Endothelial cell of umbilical vein (primary cell): Measurements from ENCODE around the gene PPFIBP1. TPM values are rescaled to one million over a fixed set of nuclear protein-coding genes. Genes with fewer than 3 reads are reported as not detected.

ENCODE experiments used
- BruUV-seq: library from RNA; stranded (reverse); fragments of 400-500 nt; replicated peaks from 2 replicates; lab custom pipeline; 2021; lab: Mats Ljungman, UMichigan
- CTCF ChIA-PET: fragments of 300-600, 350-600 bp; sonication (Branson Sonifier 250); formaldehyde crosslinking; loops from one replicate; lab custom pipeline; 2021; ENCODE audit warnings: antibody characterized with exemption, inconsistent platforms; lab: Charles Lee
- POLR2A ChIA-PET: fragments of 300-600, 350-600 bp; sonication (Branson Sonifier 250); formaldehyde crosslinking; loops from one replicate; lab custom pipeline; 2021; ENCODE audit warnings: antibody characterized with exemption, inconsistent platforms; lab: Charles Lee
- DNase-seq: peaks from one replicate; pipeline ENCODE4 v3.0.0-alpha.2; 2011; ENCODE audit warnings: low read depth, low spot score
- FAIRE-seq: peaks from 2 replicates; lab custom pipeline; 2011; peaks lifted over from hg19 to GRCh38; lab: Jason Lieb, UNC
- H2AFZ ChIP-seq: 2 replicates; pipeline ENCODE4 v1.6.0; 2012; ENCODE audit warnings: low read depth, low read length, control low read depth, inconsistent platforms
- H3K27ac ChIP-seq: 2 replicates; pipeline ENCODE4 v1.5.1; 2011; ENCODE audit warnings: low read depth, mild to moderate bottlenecking, control low read depth, low read length, moderate library complexity; ENCODE audit not compliant: insufficient read depth
- H3K27me3 ChIP-seq, 2 experiments: 2 replicates each; pipeline versions ENCODE4 v1.6.0 to v1.6.1; 2011; ENCODE audit warnings: low read length in 2 of 2, mixed read lengths in 1 of 2; ENCODE audit not compliant: control insufficient read depth in 2 of 2, insufficient read depth in 2 of 2
- H3K36me3 ChIP-seq, 2 experiments: 2 replicates in 1 of 2; 3 replicates in 1 of 2; pipeline ENCODE4 v1.5.1; 2011; ENCODE audit warnings: low read length in 2 of 2, mild to moderate bottlenecking in 1 of 2, moderate library complexity in 1 of 2; ENCODE audit not compliant: control insufficient read depth in 2 of 2, insufficient read depth in 2 of 2; ENCODE audit errors: extremely low read depth in 1 of 2
- H3K4me1 ChIP-seq: 3 replicates; pipeline ENCODE4 v1.5.1; 2011; ENCODE audit warnings: mild to moderate bottlenecking, low read length; ENCODE audit not compliant: control insufficient read depth, insufficient read depth; ENCODE audit errors: extremely low read depth
- H3K4me2 ChIP-seq: 2 replicates; pipeline ENCODE4 v1.6.1; 2011; ENCODE audit warnings: low read length, control low read depth, mixed read lengths; ENCODE audit not compliant: insufficient read depth
- H3K4me3 ChIP-seq, 3 experiments: fragments of 200-600 bp in 1 of 3; sonication (generic), shearing (Covaris generic) in 1 of 3; replicated peaks in 1 of 3; 2 replicates each; pipeline ENCODE4 v1.5.1; 2011 to 2016; ENCODE audit warnings: control low read depth in 3 of 3, low read length in 3 of 3, mild to moderate bottlenecking in 2 of 3, inconsistent platforms in 1 of 3, low read depth in 1 of 3, moderate library complexity in 1 of 3; ENCODE audit not compliant: insufficient read depth in 1 of 3
- H3K79me2 ChIP-seq: 2 replicates; pipeline ENCODE4 v1.6.0; 2012; ENCODE audit warnings: low read length, inconsistent platforms; ENCODE audit not compliant: control insufficient read depth, insufficient read depth
- H3K9ac ChIP-seq: replicated peaks from 2 replicates; pipeline ENCODE3; 2011; ENCODE audit warnings: low read length, control low read depth; ENCODE audit not compliant: insufficient read depth; ENCODE audit errors: extremely low read depth
- H3K9me1 ChIP-seq: replicated peaks from 3 replicates; pipeline ENCODE4 v1.6.0; 2011; ENCODE audit warnings: mild to moderate bottlenecking, low read length; ENCODE audit not compliant: control insufficient read depth, insufficient read depth; ENCODE audit errors: extremely low read depth
- H3K9me3 ChIP-seq: replicated peaks from 2 replicates; pipeline ENCODE4 v1.5.1; 2012; ENCODE audit warnings: low read length, inconsistent platforms; ENCODE audit not compliant: control insufficient read depth, insufficient read depth
- H4K20me1 ChIP-seq: replicated peaks from 2 replicates; pipeline ENCODE3; 2011; ENCODE audit warnings: mild to moderate bottlenecking, low read length; ENCODE audit not compliant: control insufficient read depth, insufficient read depth; ENCODE audit errors: extremely low read depth
- CTCF ChIP-seq, 2 donors: IDR thresholded peaks; 1 replicate in 1 of 2; 2 replicates in 1 of 2; pipeline ENCODE4 v1.5.1; 2011; ENCODE audit warnings: low read length in 2 of 2, mild to moderate bottlenecking in 2 of 2, moderate library complexity in 2 of 2, control low read depth in 1 of 2, inconsistent platforms in 1 of 2, low read depth in 1 of 2; ENCODE audit not compliant: insufficient read depth in 1 of 2; ENCODE audit errors: extremely low read depth in 1 of 2
- EZH2 ChIP-seq: IDR thresholded peaks from 2 replicates; pipeline ENCODE4 v1.6.1; 2012; ENCODE audit warnings: borderline replicate concordance, low read depth, mild to moderate bottlenecking, moderate library complexity, low read length, inconsistent platforms; ENCODE audit not compliant: severe bottlenecking
- GATA2 ChIP-seq: IDR thresholded peaks from 2 replicates; pipeline ENCODE4 v1.7.0; 2011; ENCODE audit warnings: low read depth, mild to moderate bottlenecking, moderate library complexity, mixed read lengths, low read length; ENCODE audit not compliant: insufficient read length, insufficient read depth
- MAX ChIP-seq: IDR thresholded peaks from 2 replicates; pipeline ENCODE4 v1.6.1; 2011; ENCODE audit not compliant: insufficient read depth, insufficient read length
- MYC ChIP-seq: IDR thresholded peaks from one replicate; pipeline ENCODE4 v1.6.1; 2011; ENCODE audit warnings: mild to moderate bottlenecking, low read depth, low read length
- POLR2A ChIP-seq: IDR thresholded peaks from 2 replicates; pipeline ENCODE4 v1.6.1; 2012; ENCODE audit warnings: low read depth, mild to moderate bottlenecking, control low read depth, low read length
- POLR2AphosphoS5 ChIP-seq: IDR thresholded peaks from 2 replicates; pipeline ENCODE4 v1.6.1; 2012; ENCODE audit warnings: low read depth, mild to moderate bottlenecking, control low read depth, low read length, moderate library complexity; ENCODE audit not compliant: insufficient read depth
- dilution Hi-C: fragments of 300-500 bp; cut with MboI; formaldehyde crosslinking; loops from one replicate; pipeline ENCODE4 v1.15.0; 2019; ENCODE audit warnings: low sequenced_read_pairs; ENCODE audit not compliant: extremely low pct_ligation_motif_present
- intact Hi-C: fragments of 100-400 bp; cut with micrococcal nuclease; formaldehyde crosslinking; loops from one replicate; pipeline ENCODE4 v1.10.0; 2022
- polyA plus RNA-seq, 4 experiments: library from polyadenylated mRNA; depleted of rRNA in 3 of 4; stranded (reverse) in 3 of 4; unstranded in 1 of 4; fragments of >200 nt; gene quantifications; 2 replicates each; pipeline versions ENCODE4 v1.2.1 to v1.2.3, GENCODE V29; 2011 to 2012; ENCODE audit warnings: missing spikeins in 1 of 4
- total RNA-seq: library from RNA; stranded (reverse); gene quantifications from 2 replicates; pipeline ENCODE4 v1.2.3, GENCODE V29; 2021

PPFIBP1 gene
- total and polyA plus RNA-seq, 2 donors (not counting 3 experiments of a cell fraction or from before 2014, with no cell fraction given), result 45.5 to 154 TPM

DNA sequence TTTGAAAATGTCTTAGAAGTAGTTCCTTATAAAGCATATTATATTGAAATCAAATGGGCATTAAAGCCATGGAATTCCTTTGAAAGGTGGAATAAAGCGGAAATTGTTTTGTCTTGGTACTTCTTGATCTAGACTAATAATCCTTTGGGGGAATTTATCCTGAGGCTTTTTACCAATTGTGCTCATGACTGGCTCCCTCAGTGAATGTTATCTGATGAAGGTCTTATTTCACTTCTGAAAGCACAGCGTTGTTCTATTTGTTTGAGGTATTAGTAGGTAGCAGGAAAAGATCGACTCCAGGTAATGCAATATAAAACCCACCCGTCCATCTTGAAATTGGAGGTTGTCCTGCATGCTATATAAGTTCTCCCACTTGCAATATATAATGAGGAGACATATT is 64.8 kb downstream of the PPFIBP1 start:
- peaks cover 81% of the 10 kb centered on the region for H3K79me2 ChIP-seq
- H3K27ac ChIP-seq, result no peak overlapping the region
- H3K9me3 ChIP-seq, result no peaks in the 10 kb centered on the region
- no peaks in the 10 kb centered on the region for H3K36me3 ChIP-seq
- DNase-seq, result no peak
- H3K9me1 ChIP-seq, result no peaks in the 10 kb centered on the region
- no TSS peak for BruUV-seq
- H2AFZ ChIP-seq, result no peak overlapping the region
- no peak overlapping the region for H3K9ac ChIP-seq
- CTCF ChIA-PET, result no interaction called here
- no peaks in the 10 kb centered on the region for H4K20me1 ChIP-seq
- H3K4me3 ChIP-seq, result no peak overlapping the region
- no peak for TF ChIP-seq GATA2
- TF ChIP-seq MYC, result no peak
- TF ChIP-seq MAX, result no peak
- no peak for TF ChIP-seq CTCF (IDR thresholded peaks at IDR 0.05; ENCODE audit: extremely low read depth in 1 of 2, insufficient read depth in 1 of 2, low read depth in 1 of 2, low read length in 2 of 2)
- no peak for TF ChIP-seq POLR2A
- no peak for TF ChIP-seq POLR2AphosphoS5
- TF ChIP-seq EZH2, result no peak
- no peaks in the 10 kb centered on the region for H3K27me3 ChIP-seq
- no peak for FAIRE-seq
- POLR2A ChIA-PET, result no interaction called here
- H3K4me2 ChIP-seq, result no peak overlapping the region
- peaks cover 12% of the 10 kb centered on the region for H3K4me1 ChIP-seq
- dilution Hi-C loops, result no loop called here
- intact Hi-C loops, result no loop called here
